Measurements from ENCODE around the gene WNT3A. TPM values are rescaled to one million over a fixed set of nuclear protein-coding genes. Genes with fewer than 3 reads are reported as not detected.

Gene WNT3A
- total and polyA plus RNA-seq, 10 donors = not detected

DNA sequence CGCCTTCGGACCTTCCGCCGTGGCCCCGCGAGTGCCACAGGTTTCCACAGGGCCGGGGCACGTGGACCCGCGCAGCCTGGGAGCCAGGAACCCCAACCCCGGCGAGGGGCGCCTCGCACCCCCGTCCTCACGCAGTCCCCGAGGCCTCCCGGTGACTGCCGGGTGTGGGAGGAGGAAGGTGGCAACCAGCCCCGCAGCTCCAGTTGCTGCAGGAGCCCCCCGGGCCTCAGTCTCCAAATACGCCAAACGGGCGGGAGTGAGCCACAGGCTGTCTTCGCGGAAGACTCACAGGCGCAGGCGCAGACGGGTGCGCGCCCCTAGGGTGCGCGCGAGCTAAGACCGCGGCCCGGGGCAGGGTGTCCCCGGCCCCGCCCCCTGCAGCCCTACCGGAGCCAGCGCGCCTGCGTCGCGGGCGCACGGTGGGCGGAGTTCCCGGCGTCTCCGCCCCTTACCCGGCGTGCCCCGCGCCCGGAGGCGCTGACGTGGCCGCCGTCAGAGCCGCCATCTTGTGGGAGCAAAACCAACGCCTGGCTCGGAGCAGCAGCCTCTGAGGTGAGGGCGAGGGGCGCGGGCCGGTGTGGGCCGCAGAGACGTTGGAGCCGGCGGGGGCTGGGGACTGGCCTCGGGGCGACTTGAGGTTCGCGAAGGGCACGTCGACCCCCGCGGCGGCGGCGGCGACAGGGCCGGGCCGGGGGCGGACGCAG, 75.6 kb downstream of the WNT3A start, which contains the start of gene ARF1:
ARF1 (plus strand) TSS at position 495 of the 704 bp plus-strand sequence. CDS start 14,407 bp downstream, outside the sequence.
- Histone ChIP-seq H3K4me1 (peaks cover 40 to 83% (median 63%) of the 10 kb centered on the region in 6 donors), H3K27ac (peak within 1 kb of the TSS; percentile 97 to 100 (median 99)), H3K9me3 (no peaks in the 10 kb centered on the region), H3K36me3 (peaks cover 0 to 7% (median 0%) of the 10 kb centered on the region in 6 donors), H3K27me3 (replicated peaks in 1 of 7) (no peaks in the 10 kb centered on the region), H3K4me3 (peak within 1 kb of the TSS; percentile 85 to 96 (median 92))
- 0 to 1% (median 0%) methylated on average over 38 to 87 of the region's 87 CpGs for WGBS, 5 donors
- intact Hi-C loops (cut with DNase I; ENCODE audit: low total_unique reads) = no loop called here
- TF ChIP-seq POLR2AphosphoS5 (IDR thresholded peaks at IDR 0.05) = peak; percentile 94 to 97 (median 95)
- TF ChIP-seq, protein P1, sequence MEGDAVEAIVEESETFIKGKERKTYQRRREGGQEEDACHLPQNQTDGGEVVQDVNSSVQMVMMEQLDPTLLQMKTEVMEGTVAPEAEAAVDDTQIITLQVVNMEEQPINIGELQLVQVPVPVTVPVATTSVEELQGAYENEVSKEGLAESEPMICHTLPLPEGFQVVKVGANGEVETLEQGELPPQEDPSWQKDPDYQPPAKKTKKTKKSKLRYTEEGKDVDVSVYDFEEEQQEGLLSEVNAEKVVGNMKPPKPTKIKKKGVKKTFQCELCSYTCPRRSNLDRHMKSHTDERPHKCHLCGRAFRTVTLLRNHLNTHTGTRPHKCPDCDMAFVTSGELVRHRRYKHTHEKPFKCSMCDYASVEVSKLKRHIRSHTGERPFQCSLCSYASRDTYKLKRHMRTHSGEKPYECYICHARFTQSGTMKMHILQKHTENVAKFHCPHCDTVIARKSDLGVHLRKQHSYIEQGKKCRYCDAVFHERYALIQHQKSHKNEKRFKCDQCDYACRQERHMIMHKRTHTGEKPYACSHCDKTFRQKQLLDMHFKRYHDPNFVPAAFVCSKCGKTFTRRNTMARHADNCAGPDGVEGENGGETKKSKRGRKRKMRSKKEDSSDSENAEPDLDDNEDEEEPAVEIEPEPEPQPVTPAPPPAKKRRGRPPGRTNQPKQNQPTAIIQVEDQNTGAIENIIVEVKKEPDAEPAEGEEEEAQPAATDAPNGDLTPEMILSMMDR (IDR thresholded peaks at IDR 0.05 in 8 of 11, conservative IDR thresholded peaks at IDR 0.05 in 3 of 11) = peak in 8 of 11 experiments; percentile 9 to 59 (median 28)
- peak in 2 of 3 donors; percentile 44 to 88 for TF ChIP-seq POLR2A (IDR thresholded peaks at IDR 0.05)
- peak; percentile 98 for DNase-seq

DNA sequence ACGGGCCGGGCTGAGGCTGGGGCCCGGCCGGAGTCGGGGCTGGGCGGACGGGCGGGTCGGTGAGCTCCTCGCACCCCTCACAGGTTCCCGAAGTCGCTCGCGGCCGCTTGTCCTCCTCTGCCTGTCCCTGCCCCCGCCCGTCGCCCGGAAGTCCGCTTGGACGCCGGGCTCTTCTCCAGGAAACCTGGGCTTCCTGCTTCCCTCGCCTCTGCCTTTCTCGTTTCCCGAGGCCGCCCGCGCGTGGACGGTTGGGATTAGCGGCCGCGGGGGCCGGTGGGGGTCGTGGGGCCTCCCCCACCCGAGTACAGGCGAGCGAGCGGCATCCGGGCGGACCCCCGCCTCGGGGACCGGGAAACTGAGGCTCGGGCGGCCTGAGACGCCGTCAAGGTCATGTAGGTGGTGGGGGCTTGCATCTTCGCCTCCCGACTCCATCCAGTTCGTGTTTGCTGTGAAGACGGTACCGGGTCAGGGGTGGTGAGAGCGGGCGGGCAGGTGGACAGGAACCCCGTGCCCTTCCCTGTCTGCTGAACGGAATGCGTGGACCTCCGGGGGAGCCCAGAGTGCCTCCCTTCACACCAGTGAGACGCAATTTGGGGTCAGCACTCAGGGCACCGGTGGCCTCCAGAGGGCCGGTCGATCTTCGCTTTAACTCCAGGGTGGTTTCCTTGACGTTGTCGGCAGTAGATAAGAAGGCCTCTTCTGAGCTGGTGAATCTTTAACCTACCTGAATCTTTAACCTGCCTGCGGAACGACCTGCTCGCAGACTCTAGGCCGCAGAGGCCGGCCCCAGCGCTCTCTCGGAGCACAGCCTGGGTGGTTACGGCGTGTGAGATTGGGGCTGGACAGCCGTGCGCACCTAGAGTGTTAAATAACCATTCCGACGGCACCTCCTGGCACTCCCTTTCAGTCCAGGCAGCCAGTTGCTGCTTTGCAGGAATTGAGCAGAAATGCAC, 76.4 kb downstream of the WNT3A start:
- H3K36me3 ChIP-seq = peaks cover 0 to 13% (median 2%) of the 10 kb centered on the region in 6 donors
- TF ChIP-seq POLR2AphosphoS5 (IDR thresholded peaks at IDR 0.05) (peak in 1 of 3 donors; percentile 54), POLR2A (IDR thresholded peaks at IDR 0.05) (no peak)
- TF ChIP-seq, protein P1 (IDR thresholded peaks at IDR 0.05 in 8 of 11, conservative IDR thresholded peaks at IDR 0.05 in 3 of 11) = no peak
- peak overlapping the region; percentile 85 to 96 (median 92) for H3K4me3 ChIP-seq
- peaks cover 49 to 88% (median 70%) of the 10 kb centered on the region in 6 donors for H3K4me1 ChIP-seq
- no peaks in the 10 kb centered on the region for H3K9me3 ChIP-seq
- intact Hi-C loops (cut with DNase I; ENCODE audit: low total_unique reads) = no loop called here
- 0 to 1% (median 0%) methylated on average over 15 to 79 of the region's 79 CpGs for WGBS, 5 donors
- DNase-seq = peak; percentile 96
- H3K27me3 ChIP-seq (replicated peaks in 1 of 7) = no peaks in the 10 kb centered on the region
- H3K27ac ChIP-seq = peak overlapping the region; percentile 97 to 100 (median 99)

DNA sequence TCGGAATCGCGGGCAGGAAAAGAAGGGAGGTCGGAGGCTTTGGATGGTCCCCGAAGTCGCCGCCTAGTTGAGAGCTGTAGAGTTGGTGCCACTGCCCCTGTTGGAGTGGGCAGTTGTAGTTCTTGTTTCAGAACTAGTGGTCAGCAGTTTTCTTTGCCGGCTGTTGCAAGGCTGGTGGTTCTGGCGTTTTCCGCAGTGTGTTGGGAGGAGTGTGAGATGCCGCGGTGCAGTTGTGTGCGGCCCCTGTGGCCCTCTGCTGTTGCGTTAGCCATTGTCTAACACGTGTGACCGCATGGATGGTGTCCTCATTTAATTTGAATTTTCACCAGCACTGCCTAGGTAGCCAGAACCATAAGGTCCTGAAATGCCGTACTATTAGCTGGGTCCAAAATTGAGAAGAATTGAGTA, 77.1 kb downstream of the WNT3A start:
- Histone ChIP-seq H3K27me3 (replicated peaks in 1 of 7) (no peaks in the 10 kb centered on the region), H3K4me3 (peak overlapping the region; percentile 85 to 96 (median 92)), H3K27ac (peak overlapping the region in 7 of 8 donors; percentile 98 to 100 (median 99)), H3K4me1 (peaks cover 55 to 88% (median 75%) of the 10 kb centered on the region in 6 donors), H3K9me3 (no peaks in the 10 kb centered on the region), H3K36me3 (peaks cover 0 to 20% (median 4%) of the 10 kb centered on the region in 6 donors)
- DNase-seq = peak; percentile 84
- TF ChIP-seq POLR2AphosphoS5 (IDR thresholded peaks at IDR 0.05) = peak; percentile 11 to 75 (median 60)
- TF ChIP-seq, protein P1 (IDR thresholded peaks at IDR 0.05 in 8 of 11, conservative IDR thresholded peaks at IDR 0.05 in 3 of 11) = no peak
- peak in 1 of 3 donors; percentile 27 for TF ChIP-seq POLR2A (IDR thresholded peaks at IDR 0.05)
- WGBS, 5 donors = 2 to 11% (median 4%) methylated on average over 10 to 17 of the region's 17 CpGs
- intact Hi-C loops (cut with DNase I; ENCODE audit: low total_unique reads) = no loop called here

Measured in spleen (tissue), 11 donors.